Measurements from ENCODE around the gene TPCN1. TPM values are rescaled to one million over a fixed set of nuclear protein-coding genes. Genes with fewer than 3 reads are reported as not detected.

The TPCN1 gene
- total RNA-seq, 2 donors from 2014 or later: 18.9 to 30.8 TPM

DNA sequence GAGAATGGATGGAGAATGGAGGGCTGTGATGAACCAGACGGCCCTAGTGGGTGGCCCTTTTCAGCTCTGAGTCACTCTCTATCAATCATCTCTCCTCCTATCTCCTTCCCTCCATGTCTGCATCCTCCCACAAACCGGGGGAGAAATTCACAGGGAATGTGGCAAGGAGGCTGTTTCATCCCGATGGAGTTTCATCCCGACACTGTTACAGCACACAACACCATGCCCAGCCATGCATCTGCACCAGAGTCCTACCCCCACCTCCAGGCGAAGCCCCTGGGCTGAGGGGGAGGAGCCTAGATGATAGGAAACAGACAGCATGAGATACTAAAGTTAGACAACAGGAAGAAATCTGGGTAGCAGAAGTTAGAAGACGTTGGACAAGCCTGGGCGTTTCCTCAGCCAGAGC lies 92.9 kb downstream of the TPCN1 start:
- H3K4me3 Mint-ChIP-seq: no peak overlapping the region
- H3K36me3 ChIP-seq (ENCODE audit: control insufficient read depth, insufficient read depth, low read length): peaks cover 15% of the 10 kb centered on the region
- H3K4me1 ChIP-seq (ENCODE audit: control insufficient read depth, insufficient read depth, low read length): no peaks in the 10 kb centered on the region
- TF ChIP-seq, protein P1, sequence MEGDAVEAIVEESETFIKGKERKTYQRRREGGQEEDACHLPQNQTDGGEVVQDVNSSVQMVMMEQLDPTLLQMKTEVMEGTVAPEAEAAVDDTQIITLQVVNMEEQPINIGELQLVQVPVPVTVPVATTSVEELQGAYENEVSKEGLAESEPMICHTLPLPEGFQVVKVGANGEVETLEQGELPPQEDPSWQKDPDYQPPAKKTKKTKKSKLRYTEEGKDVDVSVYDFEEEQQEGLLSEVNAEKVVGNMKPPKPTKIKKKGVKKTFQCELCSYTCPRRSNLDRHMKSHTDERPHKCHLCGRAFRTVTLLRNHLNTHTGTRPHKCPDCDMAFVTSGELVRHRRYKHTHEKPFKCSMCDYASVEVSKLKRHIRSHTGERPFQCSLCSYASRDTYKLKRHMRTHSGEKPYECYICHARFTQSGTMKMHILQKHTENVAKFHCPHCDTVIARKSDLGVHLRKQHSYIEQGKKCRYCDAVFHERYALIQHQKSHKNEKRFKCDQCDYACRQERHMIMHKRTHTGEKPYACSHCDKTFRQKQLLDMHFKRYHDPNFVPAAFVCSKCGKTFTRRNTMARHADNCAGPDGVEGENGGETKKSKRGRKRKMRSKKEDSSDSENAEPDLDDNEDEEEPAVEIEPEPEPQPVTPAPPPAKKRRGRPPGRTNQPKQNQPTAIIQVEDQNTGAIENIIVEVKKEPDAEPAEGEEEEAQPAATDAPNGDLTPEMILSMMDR (conservative IDR thresholded peaks at IDR 0.05): no peak
- no peak overlapping the region for H3K9ac ChIP-seq (ENCODE audit: extremely low read depth, low read length, poor library complexity, severe bottlenecking)
- no peak overlapping the region for H3K4me3 ChIP-seq (ENCODE audit: low read length)
- DNase-seq: no peak
- H3K9me3 Mint-ChIP-seq: peaks cover 3% of the 10 kb centered on the region
- H3K36me3 Mint-ChIP-seq (ENCODE audit: low read depth): peaks cover 17% of the 10 kb centered on the region
- no peaks in the 10 kb centered on the region for H3K27me3 ChIP-seq (ENCODE audit: control insufficient read depth, insufficient read depth, low read length, poor library complexity, severe bottlenecking)
- no peaks in the 10 kb centered on the region for H3K4me1 Mint-ChIP-seq
- H3K27me3 Mint-ChIP-seq (ENCODE audit: insufficient read depth): no peaks in the 10 kb centered on the region
- 80 to 85% methylated on average over 2 to 7 of the region's 7 CpGs for WGBS, 2 experiments (ENCODE audit: insufficient coverage in 1 of 2, insufficient read length in 1 of 2)
- no peak overlapping the region for H3K27ac Mint-ChIP-seq
- H3K9me3 ChIP-seq (ENCODE audit: control insufficient read depth, low read length): no peaks in the 10 kb centered on the region
- H3K27ac ChIP-seq (ENCODE audit: low read depth, low read length): no peak overlapping the region

DNA sequence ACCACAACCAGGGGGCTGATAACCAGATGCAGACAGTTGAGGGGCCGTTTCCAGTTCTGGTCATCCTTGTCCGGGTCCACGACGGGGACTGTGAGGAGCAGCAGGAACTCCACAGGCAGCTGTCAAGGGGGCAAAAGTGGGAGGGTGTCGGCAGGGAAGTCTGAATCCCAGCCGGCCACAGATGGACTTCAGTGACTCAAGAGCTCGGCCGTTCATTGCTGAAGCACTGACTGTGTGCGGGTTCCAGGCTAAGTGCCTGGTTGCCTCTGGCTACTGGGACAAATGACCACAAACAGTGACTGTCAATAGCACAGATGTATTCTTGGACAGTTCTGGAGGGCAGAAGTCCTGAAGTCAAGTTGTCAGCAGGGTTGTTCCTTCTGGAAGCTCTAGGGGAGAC lies 94.1 kb downstream of the TPCN1 start:
- Histone ChIP-seq H3K4me1 (ENCODE audit: control insufficient read depth, insufficient read depth, low read length) (no peaks in the 10 kb centered on the region), H3K4me3 (ENCODE audit: low read length) (no peak overlapping the region), H3K27ac (ENCODE audit: low read depth, low read length) (no peak overlapping the region), H3K9ac (ENCODE audit: extremely low read depth, low read length, poor library complexity, severe bottlenecking) (no peak overlapping the region), H3K36me3 (ENCODE audit: control insufficient read depth, insufficient read depth, low read length) (peaks cover 10% of the 10 kb centered on the region), H3K27me3 (ENCODE audit: control insufficient read depth, insufficient read depth, low read length, poor library complexity, severe bottlenecking) (no peaks in the 10 kb centered on the region), H3K9me3 (ENCODE audit: control insufficient read depth, low read length) (no peaks in the 10 kb centered on the region)
- Mint-ChIP-seq H3K36me3 (ENCODE audit: low read depth) (peaks cover 23% of the 10 kb centered on the region), H3K4me1 (no peaks in the 10 kb centered on the region), H3K9me3 (peaks cover 2% of the 10 kb centered on the region), H3K27me3 (ENCODE audit: insufficient read depth) (no peaks in the 10 kb centered on the region), H3K4me3 (no peak overlapping the region), H3K27ac (no peak overlapping the region)
- no peak for DNase-seq
- 83 to 92% methylated on average over 7 to 9 of the region's 9 CpGs for WGBS, 2 experiments (ENCODE audit: insufficient coverage in 1 of 2, insufficient read length in 1 of 2)
- TF ChIP-seq, protein P1 (conservative IDR thresholded peaks at IDR 0.05): no peak

DNA sequence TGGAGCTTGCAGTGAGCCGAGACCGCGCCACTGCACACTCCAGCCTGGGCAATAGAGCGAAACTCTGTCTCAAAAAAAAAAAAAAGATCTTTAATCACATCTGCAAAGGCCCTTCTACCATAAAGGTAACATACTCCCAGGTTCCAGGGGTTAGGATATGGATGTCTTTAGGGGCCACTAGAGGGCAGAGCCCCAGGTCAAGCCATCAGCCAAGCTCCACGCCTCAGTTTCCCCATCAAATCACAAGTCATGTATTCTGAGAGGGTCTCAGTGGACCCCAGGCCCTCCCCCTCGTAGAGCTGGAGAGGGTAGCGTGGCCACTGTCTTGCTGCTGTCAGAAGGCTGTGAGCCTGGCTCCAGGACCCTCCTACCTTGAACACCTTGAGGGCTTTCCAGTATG lies 94.9 kb downstream of the TPCN1 start:
- H3K4me1 Mint-ChIP-seq: no peaks in the 10 kb centered on the region
- no peak overlapping the region for H3K9ac ChIP-seq (ENCODE audit: extremely low read depth, low read length, poor library complexity, severe bottlenecking)

More for the DNA sequence above, 94.9 kb downstream of the TPCN1 start:
- TF ChIP-seq, protein P1 (conservative IDR thresholded peaks at IDR 0.05): peak; percentile 59
- H3K36me3 ChIP-seq (ENCODE audit: control insufficient read depth, insufficient read depth, low read length): peaks cover 10% of the 10 kb centered on the region
- WGBS, 2 experiments (ENCODE audit: insufficient coverage in 1 of 2, insufficient read length in 1 of 2): 92 to 95% methylated on average over 6 to 7 of the region's 7 CpGs
- no peaks in the 10 kb centered on the region for H3K27me3 Mint-ChIP-seq (ENCODE audit: insufficient read depth)
- H3K27me3 ChIP-seq (ENCODE audit: control insufficient read depth, insufficient read depth, low read length, poor library complexity, severe bottlenecking): no peaks in the 10 kb centered on the region
- H3K4me1 ChIP-seq (ENCODE audit: control insufficient read depth, insufficient read depth, low read length): no peaks in the 10 kb centered on the region
- H3K36me3 Mint-ChIP-seq (ENCODE audit: low read depth): peaks cover 18% of the 10 kb centered on the region
- H3K27ac ChIP-seq (ENCODE audit: low read depth, low read length): no peak overlapping the region
- no peaks in the 10 kb centered on the region for H3K9me3 ChIP-seq (ENCODE audit: control insufficient read depth, low read length)
- H3K4me3 ChIP-seq (ENCODE audit: low read length): no peak overlapping the region
- no peak overlapping the region for H3K4me3 Mint-ChIP-seq
- no peak overlapping the region for H3K27ac Mint-ChIP-seq
- DNase-seq: no peak
- H3K9me3 Mint-ChIP-seq: peaks cover 3% of the 10 kb centered on the region

Measured in endodermal cell (in vitro differentiated cells).